Measurements from ENCODE around the gene ARID3C.
A peak's percentile ranks its signal among the peaks of the same experiment; 100 is the strongest.

ARID3C gene

GRCh38 chr9:34629491-34629808, 584 bp upstream of the ARID3C start:
- H3K4me3 ChIP-seq (ENCODE audit: low read depth, low read length) = no peak overlapping the region
- no peak for DNase-seq (ENCODE audit: low read depth)
- in situ Hi-C loops (cut with HindIII; ENCODE audit: low sequenced_read_pairs) = loop anchor here (5.0 kb wide), 1 partner anchor 47 kb away; no protein-coding TSS in a partner anchor
- TF ChIP-seq CTCF (IDR thresholded peaks at IDR 0.05; ENCODE audit: low read depth, low read length, missing control alignments) = no peak

GRCh38 chr9:34627716-34628655, 880 bp downstream of the ARID3C start:
- DNase-seq (ENCODE audit: low read depth) = no peak
- H3K4me3 ChIP-seq (ENCODE audit: low read depth, low read length) = peak overlapping the region; percentile 25
- no peak for TF ChIP-seq CTCF (IDR thresholded peaks at IDR 0.05; ENCODE audit: low read depth, low read length, missing control alignments)
- in situ Hi-C loops (cut with HindIII; ENCODE audit: low sequenced_read_pairs) = loop anchor here (5.0 kb wide), 1 partner anchor 46 kb away; no protein-coding TSS in a partner anchor

GRCh38 chr9:34625186-34625486, 3.7 kb downstream of the ARID3C start:
- TF ChIP-seq CTCF (IDR thresholded peaks at IDR 0.05; ENCODE audit: low read depth, low read length, missing control alignments) = no peak
- in situ Hi-C loops (cut with HindIII; ENCODE audit: low sequenced_read_pairs) = loop anchor here (5.0 kb wide), 1 partner anchor 43 kb away; no protein-coding TSS in a partner anchor
- no peak overlapping the region for H3K4me3 ChIP-seq (ENCODE audit: low read depth, low read length)
- DNase-seq (ENCODE audit: low read depth) = no peak

GRCh38 chr9:34624475-34625185, 4.2 kb downstream of the ARID3C start:
- no peak for TF ChIP-seq CTCF (IDR thresholded peaks at IDR 0.05; ENCODE audit: low read depth, low read length, missing control alignments)
- in situ Hi-C loops (cut with HindIII; ENCODE audit: low sequenced_read_pairs) = loop anchor here (5.0 kb wide), 1 partner anchor 42 kb away; no protein-coding TSS in a partner anchor
- no peak overlapping the region for H3K4me3 ChIP-seq (ENCODE audit: low read depth, low read length)
- DNase-seq (ENCODE audit: low read depth) = no peak

- in situ Hi-C loops (cut with HindIII; ENCODE audit: low sequenced_read_pairs) = no loop called here
- DNase-seq (ENCODE audit: low read depth) = no peak
- TF ChIP-seq CTCF (IDR thresholded peaks at IDR 0.05; ENCODE audit: low read depth, low read length, missing control alignments) = no peak
- H3K4me3 ChIP-seq (ENCODE audit: low read depth, low read length) = no peak overlapping the region
Observed at GRCh38 chr9:34623374-34624235, 5.3 kb downstream of the ARID3C start.

Data from astrocyte of the cerebellum (primary cell).